ENCODE results near the gene PTPRR. TPM values are rescaled to one million over a fixed set of nuclear protein-coding genes. Genes with fewer than 3 reads are reported as not detected.

The PTPRR gene
- total and polyA plus RNA-seq, 4 donors: 0.02 to 0.08 TPM; not detected in 2

- no peak for TF ChIP-seq SP1 (IDR thresholded peaks at IDR 0.05)
- TF ChIP-seq RAD21 (IDR thresholded peaks at IDR 0.05): no peak
- TF ChIP-seq FOXA1 (IDR thresholded peaks at IDR 0.05): no peak
- TF ChIP-seq REST (IDR thresholded peaks at IDR 0.05): no peak
- TF ChIP-seq YY1 (IDR thresholded peaks at IDR 0.05): no peak
- no peak for TF ChIP-seq HNF4G (IDR thresholded peaks at IDR 0.05)
- no peak for TF ChIP-seq NR2F2 (IDR thresholded peaks at IDR 0.05)
- TF ChIP-seq HNF4A (conservative IDR thresholded peaks at IDR 0.05): no peak
- no peak for TF ChIP-seq JUND (IDR thresholded peaks at IDR 0.05)
- TF ChIP-seq GABPA (IDR thresholded peaks at IDR 0.05 in 1 of 2, conservative IDR thresholded peaks at IDR 0.05 in 1 of 2): no peak
- TF ChIP-seq FOXA2 (IDR thresholded peaks at IDR 0.05): no peak
- no peak for TF ChIP-seq CTCF (IDR thresholded peaks at IDR 0.05; ENCODE audit: low read depth, low read length, missing input control)
- TF ChIP-seq, protein P1, sequence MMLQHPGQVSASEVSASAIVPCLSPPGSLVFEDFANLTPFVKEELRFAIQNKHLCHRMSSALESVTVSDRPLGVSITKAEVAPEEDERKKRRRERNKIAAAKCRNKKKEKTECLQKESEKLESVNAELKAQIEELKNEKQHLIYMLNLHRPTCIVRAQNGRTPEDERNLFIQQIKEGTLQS (IDR thresholded peaks at IDR 0.05): no peak
- TF ChIP-seq EGR1 (IDR thresholded peaks at IDR 0.05; ENCODE audit: low read depth in 2 of 2): no peak
- TF ChIP-seq ZBTB33 (IDR thresholded peaks at IDR 0.05): no peak
- TF ChIP-seq RXRA (IDR thresholded peaks at IDR 0.05): no peak
- TF ChIP-seq TAF1 (conservative IDR thresholded peaks at IDR 0.05): no peak
- TF ChIP-seq, protein P2, sequence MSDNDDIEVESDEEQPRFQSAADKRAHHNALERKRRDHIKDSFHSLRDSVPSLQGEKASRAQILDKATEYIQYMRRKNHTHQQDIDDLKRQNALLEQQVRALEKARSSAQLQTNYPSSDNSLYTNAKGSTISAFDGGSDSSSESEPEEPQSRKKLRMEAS (IDR thresholded peaks at IDR 0.05): no peak
- WGBS: 89% methylated on average over 6 of the region's 6 CpGs
- H3K4me1 ChIP-seq (ENCODE audit: control insufficient read depth in 4 of 4, insufficient read depth in 4 of 4, low read length in 3 of 4): no peaks in the 10 kb centered on the region
Measured at GRCh38 chr12:70659077-70659606, 261.4 kb downstream of the PTPRR start.

More at GRCh38 chr12:70659077-70659606, 261.4 kb downstream of the PTPRR start:
- no peak for DNase-seq (ENCODE audit: low spot score)
- H3K9ac ChIP-seq (ENCODE audit: low read depth in 1 of 2, low read length in 2 of 2): no peak overlapping the region
- no peak overlapping the region for H3K27ac ChIP-seq (ENCODE audit: low read depth in 1 of 2, low read length in 2 of 2)
- no peaks in the 10 kb centered on the region for H3K36me3 ChIP-seq (ENCODE audit: control insufficient read depth in 4 of 4, insufficient read depth in 3 of 4, low read depth in 1 of 4, low read length in 3 of 4)
- no peaks in the 10 kb centered on the region for H3K27me3 ChIP-seq (ENCODE audit: control insufficient read depth in 4 of 4, insufficient read depth in 4 of 4, low read length in 3 of 4)
- no peaks in the 10 kb centered on the region for H3K9me3 ChIP-seq (ENCODE audit: control insufficient read depth in 4 of 4, low read length in 3 of 4)
- no peak overlapping the region for H3K4me3 ChIP-seq (ENCODE audit: low read depth in 1 of 3, low read length in 3 of 3)

All from liver (tissue), 9 donors.